ENCODE data around the gene LRP3.
A peak's percentile ranks its signal among the peaks of the same experiment; 100 is the strongest.
"Not testable (repeated sequence)": the region's sequence is repeated elsewhere in the genome, so short reads cannot be mapped to it uniquely, and the experiment has no call there.

The LRP3 gene, protein sequence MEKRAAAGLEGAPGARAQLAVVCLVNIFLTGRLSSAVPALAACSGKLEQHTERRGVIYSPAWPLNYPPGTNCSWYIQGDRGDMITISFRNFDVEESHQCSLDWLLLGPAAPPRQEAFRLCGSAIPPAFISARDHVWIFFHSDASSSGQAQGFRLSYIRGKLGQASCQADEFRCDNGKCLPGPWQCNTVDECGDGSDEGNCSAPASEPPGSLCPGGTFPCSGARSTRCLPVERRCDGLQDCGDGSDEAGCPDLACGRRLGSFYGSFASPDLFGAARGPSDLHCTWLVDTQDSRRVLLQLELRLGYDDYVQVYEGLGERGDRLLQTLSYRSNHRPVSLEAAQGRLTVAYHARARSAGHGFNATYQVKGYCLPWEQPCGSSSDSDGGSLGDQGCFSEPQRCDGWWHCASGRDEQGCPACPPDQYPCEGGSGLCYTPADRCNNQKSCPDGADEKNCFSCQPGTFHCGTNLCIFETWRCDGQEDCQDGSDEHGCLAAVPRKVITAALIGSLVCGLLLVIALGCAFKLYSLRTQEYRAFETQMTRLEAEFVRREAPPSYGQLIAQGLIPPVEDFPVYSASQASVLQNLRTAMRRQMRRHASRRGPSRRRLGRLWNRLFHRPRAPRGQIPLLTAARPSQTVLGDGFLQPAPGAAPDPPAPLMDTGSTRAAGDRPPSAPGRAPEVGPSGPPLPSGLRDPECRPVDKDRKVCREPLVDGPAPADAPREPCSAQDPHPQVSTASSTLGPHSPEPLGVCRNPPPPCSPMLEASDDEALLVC

GRCh38 chr19:33193865-33194362 lies at the start of gene LRP3:
TSS of gene LRP3 (plus strand) at chr19:33194330. CDS start at chr19:33194786, 456 bp downstream.
- Mint-ChIP-seq H3K4me1 (no peaks in the 10 kb centered on the region), H3K9me3 (no peaks in the 10 kb centered on the region), H3K27ac (no peak within 1 kb of the TSS), H3K36me3 (no peaks in the 10 kb centered on the region), H3K4me3 (peak within 1 kb of the TSS; percentile 49)
- DNase-seq (ENCODE audit: low spot score in 2 of 2) (no peak), ATAC-seq (no peak)

DNA sequence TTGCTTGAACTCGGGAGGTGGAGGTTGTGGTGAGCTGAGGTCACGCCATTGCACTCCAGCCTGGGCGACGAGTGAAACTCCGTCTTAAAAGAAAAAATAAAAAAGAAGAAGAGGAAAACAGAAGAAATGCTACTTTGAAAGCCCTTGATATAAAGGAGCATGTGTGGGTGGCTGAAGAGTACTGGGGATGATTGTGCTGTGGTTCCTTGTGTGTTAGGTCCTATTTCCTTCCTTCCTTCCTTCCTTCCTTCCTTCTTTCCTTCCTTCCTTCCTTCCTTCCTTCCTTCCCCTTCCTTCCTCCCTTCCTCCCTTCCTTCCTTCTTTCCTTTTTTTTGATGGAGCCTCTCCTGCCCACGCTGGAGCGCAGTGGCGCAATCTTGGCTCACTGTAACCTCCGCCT lies 47.9 kb upstream of the LRP3 start:
- H3K9me3 Mint-ChIP-seq, result no peaks in the 10 kb centered on the region
- ATAC-seq (no peak), DNase-seq (ENCODE audit: low spot score in 2 of 2) (no peak)
- no peaks in the 10 kb centered on the region for H3K36me3 Mint-ChIP-seq
- H3K4me3 Mint-ChIP-seq, result no peak overlapping the region
- H3K4me1 Mint-ChIP-seq, result peaks cover 6% of the 10 kb centered on the region
- H3K27ac Mint-ChIP-seq, result no peak overlapping the region

- Mint-ChIP-seq H3K27ac (no peak overlapping the region), H3K9me3 (no peaks in the 10 kb centered on the region), H3K36me3 (no peaks in the 10 kb centered on the region), H3K4me3 (no peak overlapping the region), H3K4me1 (peaks cover 6% of the 10 kb centered on the region)
- no peak for ATAC-seq
- DNase-seq (ENCODE audit: low spot score in 2 of 2), result no peak
Observed at GRCh38 chr19:33147538-33147937, 46.6 kb upstream of the LRP3 start.

DNA sequence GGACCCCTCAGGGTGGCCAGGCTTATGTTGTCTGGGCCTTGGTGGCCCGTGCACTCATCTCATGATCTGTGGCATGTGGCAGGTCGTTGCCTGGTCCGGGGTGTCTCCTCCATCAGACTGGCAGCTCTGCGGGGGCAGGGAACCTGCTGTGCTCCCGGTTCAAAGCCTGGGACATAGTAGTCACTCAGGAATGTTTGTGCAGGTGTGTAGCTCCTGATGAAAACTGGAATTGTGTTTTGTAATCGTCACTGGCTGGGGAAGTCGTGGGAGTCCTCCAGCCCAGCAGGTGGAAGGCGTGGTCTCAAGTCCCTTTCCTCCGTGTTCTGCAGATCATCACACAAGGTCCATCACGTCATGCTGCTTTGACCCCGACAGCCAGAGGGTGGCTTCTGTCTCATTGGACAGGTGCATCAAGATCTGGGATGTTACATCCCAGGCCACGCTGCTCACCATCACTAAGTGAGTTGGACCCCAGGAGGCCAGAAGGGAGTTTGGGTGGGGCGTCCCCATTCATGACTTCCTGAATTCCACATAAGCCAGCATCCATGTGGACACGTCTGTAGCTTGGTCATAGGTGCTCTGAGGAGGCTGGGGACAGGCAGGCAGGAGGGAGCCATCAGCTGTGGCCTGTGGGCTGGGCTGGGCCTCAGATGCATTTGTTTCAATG lies 43.1 kb upstream of the LRP3 start:
- no peaks in the 10 kb centered on the region for H3K9me3 Mint-ChIP-seq
- no peaks in the 10 kb centered on the region for H3K4me1 Mint-ChIP-seq
- H3K36me3 Mint-ChIP-seq, result no peaks in the 10 kb centered on the region
- H3K4me3 Mint-ChIP-seq, result no peak overlapping the region
- DNase-seq (ENCODE audit: low spot score in 2 of 2), result no peak
- ATAC-seq, result no peak
- H3K27ac Mint-ChIP-seq, result peak overlapping the region; percentile 44

- ATAC-seq, result no peak
- DNase-seq (ENCODE audit: low spot score in 2 of 2), result no peak
- no peaks in the 10 kb centered on the region for H3K4me1 Mint-ChIP-seq
- no peak overlapping the region for H3K4me3 Mint-ChIP-seq
- H3K9me3 Mint-ChIP-seq, result no peaks in the 10 kb centered on the region
- no peak overlapping the region for H3K27ac Mint-ChIP-seq
- H3K36me3 Mint-ChIP-seq, result no peaks in the 10 kb centered on the region
Observed at GRCh38 chr19:33152176-33152575, 42.0 kb upstream of the LRP3 start.

DNA sequence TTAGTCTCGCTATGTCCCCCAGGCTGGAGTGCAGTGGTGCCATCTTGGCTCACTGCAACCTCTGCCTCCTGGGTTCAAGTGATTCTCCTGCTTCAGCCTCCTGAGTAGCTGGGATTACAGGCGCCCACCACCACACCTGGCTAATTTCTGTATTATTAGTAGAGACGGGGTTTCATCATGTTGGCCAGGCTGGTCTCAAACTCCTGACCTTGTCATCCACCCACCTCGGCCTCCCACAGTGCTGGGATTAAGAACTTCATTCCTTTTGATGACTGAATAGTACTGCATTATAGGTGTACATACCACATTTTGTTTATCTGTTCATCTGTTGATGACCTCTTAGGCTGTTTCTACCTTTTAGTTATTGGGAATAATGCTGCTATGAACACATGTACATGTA lies 41.5 kb upstream of the LRP3 start:
- not testable (repeated sequence) for ATAC-seq; DNase-seq (ENCODE audit: low spot score in 2 of 2); H3K4me1 Mint-ChIP-seq; H3K27ac Mint-ChIP-seq; H3K4me3 Mint-ChIP-seq; H3K9me3 Mint-ChIP-seq; H3K36me3 Mint-ChIP-seq

GRCh38 chr19:33154313-33154712 lies 39.8 kb upstream of the LRP3 start:
- not testable (repeated sequence) for H3K36me3 Mint-ChIP-seq; DNase-seq (ENCODE audit: low spot score in 2 of 2); ATAC-seq; H3K9me3 Mint-ChIP-seq; H3K27ac Mint-ChIP-seq; H3K4me3 Mint-ChIP-seq
- peaks cover 14% of the 10 kb centered on the region for H3K4me1 Mint-ChIP-seq

- Mint-ChIP-seq H3K4me1 (peaks cover 30% of the 10 kb centered on the region), H3K36me3 (peaks cover 6% of the 10 kb centered on the region), H3K27ac (no peak overlapping the region), H3K4me3 (no peak overlapping the region), H3K9me3 (no peaks in the 10 kb centered on the region)
- no peak for ATAC-seq
- DNase-seq (ENCODE audit: low spot score in 2 of 2), result no peak
Observed at GRCh38 chr19:33156334-33156733, 37.8 kb upstream of the LRP3 start.

GRCh38 chr19:33157906-33158305 lies 36.2 kb upstream of the LRP3 start:
- H3K4me3 Mint-ChIP-seq, result no peak overlapping the region
- H3K27ac Mint-ChIP-seq, result peak overlapping the region; percentile 60
- no peaks in the 10 kb centered on the region for H3K9me3 Mint-ChIP-seq
- DNase-seq (ENCODE audit: low spot score in 2 of 2) (no peak), ATAC-seq (no peak)
- H3K4me1 Mint-ChIP-seq, result peaks cover 39% of the 10 kb centered on the region
- H3K36me3 Mint-ChIP-seq, result peaks cover 6% of the 10 kb centered on the region

GRCh38 chr19:33158365-33158764 lies 35.8 kb upstream of the LRP3 start:
- peak overlapping the region; percentile 60 for H3K27ac Mint-ChIP-seq
- no peak overlapping the region for H3K4me3 Mint-ChIP-seq
- H3K4me1 Mint-ChIP-seq, result peaks cover 39% of the 10 kb centered on the region
- ATAC-seq (no peak), DNase-seq (ENCODE audit: low spot score in 2 of 2) (no peak)
- no peaks in the 10 kb centered on the region for H3K9me3 Mint-ChIP-seq
- H3K36me3 Mint-ChIP-seq, result peaks cover 6% of the 10 kb centered on the region

- H3K27ac Mint-ChIP-seq, result no peak overlapping the region
- peaks cover 6% of the 10 kb centered on the region for H3K36me3 Mint-ChIP-seq
- no peak overlapping the region for H3K4me3 Mint-ChIP-seq
- H3K9me3 Mint-ChIP-seq, result no peaks in the 10 kb centered on the region
- DNase-seq (ENCODE audit: low spot score in 2 of 2) (no peak), ATAC-seq (no peak)
- H3K4me1 Mint-ChIP-seq, result peaks cover 39% of the 10 kb centered on the region
Observed at GRCh38 chr19:33159149-33159548, 35.0 kb upstream of the LRP3 start.

- peak overlapping the region; percentile 81 for H3K27ac Mint-ChIP-seq
- ATAC-seq, result no peak
Observed at GRCh38 chr19:33159893-33160292, 34.2 kb upstream of the LRP3 start.

GRCh38 chr19:33161201-33161600 lies 32.9 kb upstream of the LRP3 start:
- H3K9me3 Mint-ChIP-seq, result no peaks in the 10 kb centered on the region
- H3K36me3 Mint-ChIP-seq, result peaks cover 6% of the 10 kb centered on the region

More at GRCh38 chr19:33159893-33160292, 34.2 kb upstream of the LRP3 start:
- Mint-ChIP-seq H3K36me3 (peaks cover 6% of the 10 kb centered on the region), H3K9me3 (no peaks in the 10 kb centered on the region), H3K4me3 (peak overlapping the region; percentile 52), H3K4me1 (peaks cover 39% of the 10 kb centered on the region)
- DNase-seq (ENCODE audit: low spot score in 2 of 2), result no peak

GRCh38 chr19:33163481-33163880 lies 30.6 kb upstream of the LRP3 start:
- Mint-ChIP-seq H3K9me3 (peaks cover 4% of the 10 kb centered on the region), H3K36me3 (peaks cover 11% of the 10 kb centered on the region), H3K27ac (no peak overlapping the region), H3K4me1 (peaks cover 31% of the 10 kb centered on the region), H3K4me3 (no peak overlapping the region)
- DNase-seq (ENCODE audit: low spot score in 2 of 2) (no peak), ATAC-seq (no peak)

More at GRCh38 chr19:33161201-33161600, 32.9 kb upstream of the LRP3 start:
- DNase-seq (ENCODE audit: low spot score in 2 of 2) (no peak), ATAC-seq (no peak)
- Mint-ChIP-seq H3K4me1 (peaks cover 39% of the 10 kb centered on the region), H3K27ac (peak overlapping the region; percentile 81), H3K4me3 (peak overlapping the region; percentile 52)

DNA sequence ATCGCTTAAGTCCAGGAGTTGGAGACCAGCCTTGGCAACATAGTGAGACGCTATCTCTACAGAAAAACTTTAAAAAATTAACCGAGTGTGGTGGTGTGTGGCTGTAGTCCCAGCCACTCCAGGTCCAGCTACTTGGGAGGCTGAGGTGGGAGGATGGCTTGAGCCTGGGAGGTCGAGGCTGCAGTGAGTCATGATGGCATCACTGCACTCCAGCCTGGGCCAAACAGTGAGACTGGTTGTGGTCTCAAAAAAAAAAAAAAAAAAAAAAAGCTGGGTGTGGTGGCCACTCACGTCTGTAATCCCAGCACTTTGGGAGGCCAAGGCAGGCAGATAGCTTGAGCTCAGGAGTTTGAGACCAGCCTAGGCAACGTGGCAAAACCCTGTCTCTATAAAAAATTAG lies 28.1 kb upstream of the LRP3 start:
- H3K36me3 Mint-ChIP-seq; H3K9me3 Mint-ChIP-seq; H3K27ac Mint-ChIP-seq; DNase-seq (ENCODE audit: low spot score in 2 of 2); ATAC-seq; H3K4me3 Mint-ChIP-seq: not testable (repeated sequence)
- H3K4me1 Mint-ChIP-seq, result peaks cover 21% of the 10 kb centered on the region

All from stimulated activated effector memory CD8-positive, alpha-beta T cell treated with anti-CD3 and anti-CD28 coated beads, Interleukin-12 subunit alpha, Interleukin-12 subunit beta, amount 100 ng/mL, for 72 hours (primary cell).